Fibroblast of pulmonary artery (primary cell): ENCODE measurements around the gene FZD4.
"Not testable (repeated sequence)": the region's sequence is repeated elsewhere in the genome, so short reads cannot be mapped to it uniquely, and the experiment has no call there.

Experiments used
- DNase-seq: peaks from one replicate; pipeline ENCODE4 v3.0.0-alpha.2; 2010; ENCODE audit warnings: low read depth
- H3K4me3 ChIP-seq: replicated peaks from 2 replicates; pipeline ENCODE4 v1.5.1; 2011; ENCODE audit warnings: low read depth, mild to moderate bottlenecking, control low read depth, low read length, moderate library complexity
- TF ChIP-seq, protein P1 (sequence below): IDR thresholded peaks from 2 replicates; pipeline ENCODE4 v1.5.1; 2011; ENCODE audit warnings: mild to moderate bottlenecking, control low read depth, low read length, inconsistent platforms; ENCODE audit errors: missing control alignments

Gene FZD4

GRCh38 chr11:86969258-86969657 is 14.1 kb upstream of the FZD4 start:
- TF ChIP-seq, protein P1, sequence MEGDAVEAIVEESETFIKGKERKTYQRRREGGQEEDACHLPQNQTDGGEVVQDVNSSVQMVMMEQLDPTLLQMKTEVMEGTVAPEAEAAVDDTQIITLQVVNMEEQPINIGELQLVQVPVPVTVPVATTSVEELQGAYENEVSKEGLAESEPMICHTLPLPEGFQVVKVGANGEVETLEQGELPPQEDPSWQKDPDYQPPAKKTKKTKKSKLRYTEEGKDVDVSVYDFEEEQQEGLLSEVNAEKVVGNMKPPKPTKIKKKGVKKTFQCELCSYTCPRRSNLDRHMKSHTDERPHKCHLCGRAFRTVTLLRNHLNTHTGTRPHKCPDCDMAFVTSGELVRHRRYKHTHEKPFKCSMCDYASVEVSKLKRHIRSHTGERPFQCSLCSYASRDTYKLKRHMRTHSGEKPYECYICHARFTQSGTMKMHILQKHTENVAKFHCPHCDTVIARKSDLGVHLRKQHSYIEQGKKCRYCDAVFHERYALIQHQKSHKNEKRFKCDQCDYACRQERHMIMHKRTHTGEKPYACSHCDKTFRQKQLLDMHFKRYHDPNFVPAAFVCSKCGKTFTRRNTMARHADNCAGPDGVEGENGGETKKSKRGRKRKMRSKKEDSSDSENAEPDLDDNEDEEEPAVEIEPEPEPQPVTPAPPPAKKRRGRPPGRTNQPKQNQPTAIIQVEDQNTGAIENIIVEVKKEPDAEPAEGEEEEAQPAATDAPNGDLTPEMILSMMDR: no peak
- H3K4me3 ChIP-seq: no peak overlapping the region
- DNase-seq: no peak

DNA sequence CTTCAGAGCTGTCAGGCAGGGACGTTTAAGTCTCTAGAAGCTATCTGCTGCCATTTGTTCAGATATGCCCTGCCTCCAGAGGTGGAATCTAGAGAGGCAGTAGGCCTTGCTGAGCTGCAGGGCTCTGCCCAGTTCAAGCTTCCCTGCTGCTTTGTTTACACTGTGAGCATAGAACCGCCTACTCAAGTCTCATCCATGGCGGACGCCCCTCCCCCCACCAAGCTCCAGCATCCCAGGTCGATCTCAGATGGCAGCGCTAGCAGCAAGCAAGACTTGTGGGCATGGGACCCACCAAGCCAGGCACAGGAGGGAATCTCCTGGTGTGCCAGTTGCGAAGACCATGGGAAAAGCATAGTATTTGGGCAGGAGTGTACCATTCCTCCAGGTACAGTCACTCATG is 12.4 kb upstream of the FZD4 start:
- H3K4me3 ChIP-seq, DNase-seq: not testable (repeated sequence)

DNA sequence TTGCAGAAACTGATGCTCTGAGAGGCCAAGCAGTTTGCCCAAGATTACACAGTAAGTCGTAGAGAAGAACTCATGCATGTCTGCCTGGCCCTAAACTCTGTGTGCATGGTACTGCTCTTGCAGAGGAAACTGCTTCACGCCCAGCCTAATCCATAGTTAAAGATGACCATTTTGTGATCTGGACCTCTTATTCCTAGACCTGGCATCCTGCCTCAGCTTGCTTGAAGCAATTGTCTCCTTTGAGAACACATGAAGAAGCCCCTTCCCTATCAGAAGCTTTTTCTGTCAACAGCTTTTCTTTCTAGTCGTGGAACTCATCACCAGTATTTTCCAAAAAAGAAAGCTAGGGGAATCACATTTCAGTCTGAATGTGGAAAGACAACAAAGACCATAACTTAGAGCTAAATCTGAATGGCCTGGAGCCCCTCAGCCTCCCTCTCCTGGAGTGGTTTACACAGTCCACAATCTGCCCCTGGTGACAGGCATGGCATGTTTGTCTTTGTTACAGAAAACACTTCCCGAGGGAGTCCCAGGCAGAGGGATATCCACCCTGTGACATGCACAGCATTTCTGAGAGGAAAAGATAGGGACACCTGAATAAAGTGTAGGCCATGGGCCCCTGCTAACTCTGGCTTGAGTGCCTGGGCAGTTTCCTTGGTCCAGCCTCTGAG is 2.9 kb upstream of the FZD4 start:
- DNase-seq: no peak
- TF ChIP-seq, protein P1: no peak

GRCh38 chr11:86956905-86957195 is 1.7 kb upstream of the FZD4 start:
- DNase-seq: no peak
- no peak overlapping the region for H3K4me3 ChIP-seq
- TF ChIP-seq, protein P1: no peak

More for the DNA sequence above, 2.9 kb upstream of the FZD4 start:
- no peak overlapping the region for H3K4me3 ChIP-seq

DNA sequence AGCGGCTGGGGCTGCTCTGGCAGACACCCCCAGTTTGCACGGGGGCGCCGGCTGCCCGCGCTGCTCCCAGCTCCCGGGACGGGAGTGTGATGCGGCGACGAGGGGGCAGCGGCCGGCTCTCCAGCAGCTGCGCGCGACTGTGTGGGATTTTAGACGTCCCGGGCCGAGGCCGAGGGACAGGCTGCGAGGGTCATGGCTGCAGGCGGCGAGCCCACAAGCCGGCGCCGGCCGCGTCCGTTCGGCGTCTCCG is 159 bp downstream of the FZD4 start:
- no peak for DNase-seq
- H3K4me3 ChIP-seq: peak overlapping the region; percentile 81
- TF ChIP-seq, protein P1: no peak

DNA sequence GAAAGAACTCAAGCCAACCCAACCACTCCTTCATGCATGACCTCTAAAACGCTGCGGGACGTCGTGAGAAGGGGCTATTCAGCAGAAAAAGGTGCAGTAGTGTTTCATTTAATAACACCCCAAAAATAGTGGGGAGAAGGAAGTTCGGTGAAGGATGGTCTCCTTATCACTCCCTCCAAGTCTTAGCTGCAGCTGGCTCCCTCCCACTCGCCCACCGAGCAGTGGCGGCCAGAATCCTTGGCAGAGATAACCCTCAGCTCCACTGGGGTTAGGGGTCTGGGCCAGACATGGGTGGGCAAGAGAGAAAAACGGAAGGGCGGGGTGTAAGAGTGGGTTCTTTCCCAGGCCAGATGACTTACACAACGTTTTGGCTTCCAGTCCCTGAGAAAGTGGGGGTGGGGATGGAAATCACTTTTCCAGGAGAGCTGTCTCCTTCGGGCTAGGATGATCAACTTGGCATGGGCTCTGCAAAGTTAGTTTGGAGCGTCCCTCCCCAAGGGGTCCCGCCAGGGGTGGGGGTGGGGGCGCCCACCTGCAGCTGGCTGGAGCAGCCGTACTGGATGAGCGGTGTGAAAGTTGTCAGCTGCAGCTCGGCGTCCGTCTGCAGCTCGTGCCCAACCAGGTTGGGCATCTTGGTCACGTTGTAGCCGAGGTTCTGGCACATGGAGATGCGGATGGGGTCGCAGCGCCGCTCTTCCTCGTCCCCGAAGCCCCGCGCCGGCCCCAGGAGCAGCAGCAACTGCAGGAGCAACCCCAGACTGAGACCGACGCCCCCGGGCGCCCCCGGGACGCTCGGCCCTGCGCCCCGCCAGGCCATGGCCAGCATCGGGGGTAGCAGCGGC is 705 bp downstream of the FZD4 start:
- no peak for DNase-seq
- TF ChIP-seq, protein P1: no peak
- peak overlapping the region; percentile 81 for H3K4me3 ChIP-seq

DNA sequence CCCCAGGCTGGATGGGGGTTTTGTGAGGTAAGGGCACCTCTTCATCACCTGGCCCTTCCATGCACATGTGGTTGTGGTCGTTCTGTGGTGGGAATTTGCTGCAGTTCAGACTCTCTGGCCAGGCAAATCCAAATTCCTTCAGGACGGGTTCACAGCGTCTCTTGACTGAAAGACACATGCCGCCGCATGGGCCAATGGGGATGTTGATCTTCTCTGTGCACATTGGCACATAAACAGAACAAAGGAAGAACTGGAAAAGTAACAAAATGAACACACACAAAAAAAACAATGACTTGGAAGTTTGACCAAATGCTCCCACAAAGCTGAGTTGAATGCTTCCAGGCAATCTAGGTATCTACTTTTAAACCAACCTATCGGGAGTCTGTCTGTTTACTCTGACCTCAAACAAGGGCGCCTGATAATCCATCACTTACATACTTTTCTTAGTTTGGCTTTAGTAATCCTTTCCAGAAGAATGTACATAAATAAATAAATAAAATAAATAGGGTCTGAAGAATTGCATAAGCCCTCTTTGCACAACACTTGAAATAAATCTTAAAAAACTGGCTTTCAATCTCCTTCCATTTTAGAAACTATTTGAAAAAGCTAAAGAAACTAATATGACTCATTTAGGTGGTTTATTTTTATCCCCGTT is 2.8 kb downstream of the FZD4 start:
- TF ChIP-seq, protein P1: no peak
- H3K4me3 ChIP-seq: peak overlapping the region; percentile 81
- DNase-seq: peak; percentile 56
